AG04450 (cell line): Measurements from ENCODE around the gene CXCR3. TPM values are rescaled to one million over a fixed set of nuclear protein-coding genes. Genes with fewer than 3 reads are reported as not detected.
"Not testable (repeated sequence)": the region's sequence is repeated elsewhere in the genome, so short reads cannot be mapped to it uniquely, and the experiment has no call there.

Experiments used
- CTCF ChIA-PET: fragments of 300-600, 350-600 bp; formaldehyde crosslinking; extraction: SDS; loops from one replicate; lab custom pipeline; 2022; ENCODE audit warnings: antibody characterized with exemption, inconsistent platforms; lab: Charles Lee
- POLR2A ChIA-PET: fragments of 350-600 bp; formaldehyde crosslinking; extraction: SDS; loops from one replicate; lab custom pipeline; 2021; ENCODE audit warnings: antibody characterized with exemption, inconsistent platforms; lab: Yijun Ruan, JAX
- DNase-seq: peaks from one replicate; pipeline ENCODE4 v3.0.0-alpha.2; 2011; ENCODE audit warnings: low read depth, low spot score
- H3K27ac ChIP-seq: one replicate; pipeline ENCODE4 v1.5.1; 2012; ENCODE audit warnings: low read depth, low read length, control low read depth
- H3K27me3 ChIP-seq: one replicate; pipeline ENCODE4 v1.6.0; 2012; ENCODE audit warnings: low read length; ENCODE audit not compliant: control insufficient read depth, insufficient read depth
- H3K4me3 ChIP-seq: 2 replicates; pipeline ENCODE4 v1.5.1; 2011; ENCODE audit warnings: mild to moderate bottlenecking, low read depth, low read length, control low read depth
- H3K9me3 ChIP-seq: 2 replicates; pipeline ENCODE4 v1.5.1; 2012; ENCODE audit warnings: low read length; ENCODE audit not compliant: control insufficient read depth, insufficient read depth
- CTCF ChIP-seq: IDR thresholded peaks from 2 replicates; pipeline ENCODE4 v1.5.1; 2011; ENCODE audit warnings: low read depth, low read length, control low read depth, inconsistent platforms
- polyA plus RNA-seq: library from polyadenylated mRNA; depleted of rRNA; stranded (reverse); fragments of >200 nt; gene quantifications from 2 replicates; pipeline ENCODE4 v1.2.3, GENCODE V29; 2011; rRNA removed

The CXCR3 gene
- polyA plus RNA-seq, 1 experiment = not detected

GRCh38 chrX:71578253-71579135, 39.8 kb downstream of the CXCR3 start, which contains the start of gene GCNA:
Gene GCNA (plus strand): TSS chrX:71578437. CDS start chrX:71580822, 2,385 bp downstream.
- CTCF ChIA-PET = no interaction called here

GRCh38 chrX:71577682-71578081, 40.6 kb downstream of the CXCR3 start:
- H3K4me3 ChIP-seq = no peak overlapping the region
- H3K27me3 ChIP-seq = no peaks in the 10 kb centered on the region
- ChIA-PET CTCF (no interaction called here), POLR2A (no interaction called here)
- no peak for DNase-seq
- TF ChIP-seq CTCF = no peak
- H3K27ac ChIP-seq = no peak overlapping the region
- no peaks in the 10 kb centered on the region; the same call in 1 of the 2 replicates for H3K9me3 ChIP-seq

More at GRCh38 chrX:71578253-71579135, 39.8 kb downstream of the CXCR3 start, which contains the start of gene GCNA:
- POLR2A ChIA-PET = no interaction called here
- Histone ChIP-seq H3K9me3 (no peaks in the 10 kb centered on the region; the same call in 1 of the 2 replicates), H3K4me3 (no peak within 1 kb of the TSS), H3K27ac (no peak within 1 kb of the TSS), H3K27me3 (no peaks in the 10 kb centered on the region)
- DNase-seq = no peak
- TF ChIP-seq CTCF = no peak

DNA sequence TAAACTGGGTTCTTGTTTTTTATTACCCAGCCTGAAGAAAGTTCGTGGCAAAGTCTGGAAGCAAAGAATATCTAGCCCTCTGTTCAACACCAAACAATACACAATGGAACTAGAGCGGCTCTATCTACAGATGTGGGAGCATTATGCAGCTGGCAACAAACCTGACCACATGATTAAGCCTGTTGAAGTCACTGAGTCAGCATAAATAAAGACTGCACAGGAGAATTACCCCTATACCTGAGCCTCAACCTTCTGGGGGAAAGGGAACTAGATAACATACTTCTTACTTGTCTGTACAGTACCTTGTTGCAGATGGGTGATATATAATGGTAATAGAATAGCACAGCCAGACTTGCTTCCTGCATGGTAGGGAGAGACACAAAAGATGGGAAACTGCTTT, 44.7 kb downstream of the CXCR3 start:
- Histone ChIP-seq H3K27ac (no peak overlapping the region), H3K9me3 (no peaks in the 10 kb centered on the region; the same call in 1 of the 2 replicates), H3K4me3 (no peak overlapping the region), H3K27me3 (no peaks in the 10 kb centered on the region)
- POLR2A ChIA-PET = interaction anchor here (0.7 kb wide), 1 partner anchor 201 kb away, joined by 5 read pairs; no protein-coding TSS in a partner anchor
- no peak for TF ChIP-seq CTCF
- DNase-seq = no peak
- CTCF ChIA-PET = no interaction called here

DNA sequence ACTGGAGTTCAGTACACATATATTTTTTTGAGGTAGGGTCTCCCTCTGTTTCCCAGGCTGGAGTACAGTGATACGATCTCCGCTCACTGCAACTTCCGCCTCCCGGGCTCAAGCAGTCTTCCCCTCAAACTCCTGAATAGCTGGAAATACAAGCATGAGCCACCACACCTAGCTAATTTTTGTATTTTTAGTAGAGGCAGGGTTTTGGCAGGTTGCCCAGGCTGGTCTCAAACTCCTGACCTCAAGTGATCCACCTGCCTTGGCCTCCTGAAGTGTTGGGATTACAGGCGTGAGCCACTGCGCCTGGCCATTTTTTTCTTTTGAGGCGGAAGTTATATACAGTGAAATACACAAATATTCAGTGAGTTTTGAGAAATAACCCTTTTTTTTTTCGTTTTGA, 46.9 kb downstream of the CXCR3 start:
- CTCF ChIA-PET, H3K4me3 ChIP-seq, DNase-seq, POLR2A ChIA-PET, H3K27me3 ChIP-seq, H3K27ac ChIP-seq, H3K9me3 ChIP-seq: not testable (repeated sequence)

Other genes starting within 250 kb of the CXCR3 start
- gene OGT, start 85.4 kb downstream of the CXCR3 start, polyA plus RNA-seq = 218 and 252 TPM in 2 replicates
- 1.2 and 1.5 TPM in 2 replicates for gene GCNA, start 40.1 kb downstream of the CXCR3 start, polyA plus RNA-seq
- not detected in 2 replicates for gene CXorf49, start 99.8 kb upstream of the CXCR3 start, polyA plus RNA-seq
- gene CXorf49B, start 144.8 kb upstream of the CXCR3 start, polyA plus RNA-seq = not detected in 2 replicates